Stimulated activated CD4-positive, alpha-beta T cell treated with anti-CD3 and anti-CD28 coated beads, Interleukin-15, amount 100 ng/mL, for 1 hour (primary cell): ENCODE data around the gene TTBK1.
A peak's percentile ranks its signal among the peaks of the same experiment; 100 is the strongest.
"Not testable (repeated sequence)": the region's sequence is repeated elsewhere in the genome, so short reads cannot be mapped to it uniquely, and the experiment has no call there.

Experiments
- DNase-seq, 2 donors: peaks; one replicate each; pipeline ENCODE4 v3.0.0-alpha.2; 2020; ENCODE audit warnings: low read depth in 1 of 2, low spot score in 1 of 2

The TTBK1 gene

GRCh38 chr6:43302126-43302525, 58.8 kb downstream of the TTBK1 start:
- DNase-seq, result no peak

- DNase-seq, result not testable (repeated sequence)
Measured at GRCh38 chr6:43303006-43303405, 59.7 kb downstream of the TTBK1 start.

- no peak for DNase-seq
Measured at GRCh38 chr6:43303751-43304331, 60.6 kb downstream of the TTBK1 start.

- no peak for DNase-seq
Measured at GRCh38 chr6:43304361-43304760, 61.1 kb downstream of the TTBK1 start.

DNA sequence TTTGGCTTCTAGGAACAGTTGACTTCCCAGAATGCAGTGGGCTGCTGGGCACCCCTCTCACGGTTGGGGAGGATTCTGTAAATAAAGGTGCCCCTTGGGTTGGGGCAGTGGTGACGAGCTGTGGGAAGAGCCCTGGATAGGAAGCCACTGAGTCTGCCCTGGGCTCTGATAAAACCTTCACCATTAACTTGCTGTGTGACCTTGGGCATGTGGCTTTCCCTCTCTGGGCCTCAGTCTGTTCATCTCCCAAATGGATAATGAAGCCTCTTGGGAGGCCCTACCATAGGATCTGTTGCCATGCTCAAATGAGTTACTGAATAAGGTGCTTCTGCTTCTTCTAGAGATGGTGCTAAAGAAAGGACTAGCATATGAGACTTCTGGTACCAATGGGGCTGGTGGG, 61.6 kb downstream of the TTBK1 start:
- DNase-seq, result no peak

DNA sequence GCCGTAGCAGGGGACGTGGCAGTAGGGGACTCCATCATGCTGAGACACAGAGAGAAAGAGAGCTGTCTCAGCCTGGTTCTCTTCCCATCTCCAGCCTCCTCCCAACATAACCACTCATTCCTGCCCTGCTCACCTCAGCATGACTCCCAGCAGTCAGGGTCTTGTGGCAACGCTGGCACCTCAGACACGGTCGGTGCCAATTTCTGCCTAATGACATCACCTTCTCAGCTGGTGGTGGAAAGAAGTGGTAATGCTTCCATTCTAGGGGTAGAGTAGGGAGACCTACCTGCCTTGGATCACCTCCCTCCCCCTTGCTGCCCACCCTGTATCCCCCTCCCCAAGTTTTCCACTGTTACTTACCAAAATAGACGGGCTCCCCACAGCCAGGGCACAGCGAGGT, 62.8 kb downstream of the TTBK1 start:
- no peak for DNase-seq

GRCh38 chr6:43307451-43308100, 64.3 kb downstream of the TTBK1 start:
- no peak for DNase-seq

DNA sequence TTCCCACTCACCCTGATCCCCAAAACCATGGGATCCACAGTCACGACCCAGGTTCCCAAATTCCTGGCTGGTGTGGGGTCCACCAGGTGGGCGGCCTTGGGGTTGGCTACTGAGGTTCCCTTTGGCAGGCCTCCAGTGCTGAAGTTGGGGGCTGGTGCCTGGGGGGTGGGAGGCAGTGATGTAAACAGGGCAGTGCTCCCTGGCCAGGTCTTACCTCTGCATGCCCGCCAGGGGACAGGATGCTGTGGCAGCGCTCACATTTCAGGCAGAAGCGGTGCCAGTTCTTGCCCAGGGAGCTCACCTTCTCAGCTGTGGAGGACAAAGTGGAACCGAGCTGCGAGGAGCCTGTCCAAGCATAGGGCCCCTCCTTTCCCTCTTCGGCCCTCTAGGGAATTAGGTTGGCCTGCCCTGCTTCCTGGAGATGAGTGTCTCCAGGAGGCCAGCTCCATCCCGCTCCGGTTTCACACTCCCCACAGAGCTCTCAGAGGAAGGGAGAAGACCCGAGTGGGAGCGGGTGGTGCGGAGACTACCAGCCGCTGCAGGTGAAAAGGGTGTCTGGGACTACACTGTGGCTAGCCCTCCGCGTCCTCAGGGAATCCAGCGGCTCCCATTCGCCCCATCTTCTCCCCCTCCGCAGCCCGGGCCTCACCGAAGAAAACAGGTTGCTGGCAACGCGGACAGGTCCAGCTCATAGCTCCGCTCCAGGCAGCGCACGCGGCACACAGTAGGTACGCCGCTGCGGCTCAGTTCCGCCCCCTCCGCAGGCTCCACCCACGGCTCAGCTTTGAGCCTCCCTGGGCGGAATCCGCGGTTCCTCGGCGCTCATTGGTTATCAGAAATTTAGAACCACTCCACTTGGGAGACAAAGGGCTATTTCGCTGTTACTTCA, 65.1 kb downstream of the TTBK1 start, which contains the start of gene CRIP3:
TSS of gene CRIP3 (minus strand) at position 726 of the 889 bp plus-strand sequence. CDS start at position 692, 34 bp downstream.
- peak; percentile 17 to 21 for DNase-seq

DNA sequence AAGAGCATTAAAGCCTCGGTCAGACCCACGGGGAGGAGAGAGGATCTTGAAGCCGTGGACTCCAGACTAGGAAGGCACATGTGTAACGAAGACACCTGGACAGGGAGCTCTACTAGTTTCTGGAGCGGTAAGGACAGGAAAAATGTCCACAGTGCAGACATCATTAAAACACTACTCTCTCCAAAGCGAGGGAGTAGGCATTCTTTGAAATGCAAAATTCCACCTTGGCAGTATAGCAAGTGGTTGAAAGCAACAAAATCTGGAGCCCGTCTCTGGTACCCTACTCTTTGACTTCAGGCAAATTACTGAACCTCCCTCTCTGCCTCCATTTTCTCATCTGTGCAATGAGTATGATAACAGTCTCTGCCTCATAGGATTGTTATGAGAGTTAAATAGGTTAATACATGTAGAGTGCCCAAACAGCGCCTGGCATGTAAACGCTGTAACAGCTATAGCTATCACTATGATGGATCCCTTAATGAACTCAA, 65.8 kb downstream of the TTBK1 start:
- no peak for DNase-seq

- no peak for DNase-seq
Measured at GRCh38 chr6:43310134-43310533, 66.9 kb downstream of the TTBK1 start.

DNA sequence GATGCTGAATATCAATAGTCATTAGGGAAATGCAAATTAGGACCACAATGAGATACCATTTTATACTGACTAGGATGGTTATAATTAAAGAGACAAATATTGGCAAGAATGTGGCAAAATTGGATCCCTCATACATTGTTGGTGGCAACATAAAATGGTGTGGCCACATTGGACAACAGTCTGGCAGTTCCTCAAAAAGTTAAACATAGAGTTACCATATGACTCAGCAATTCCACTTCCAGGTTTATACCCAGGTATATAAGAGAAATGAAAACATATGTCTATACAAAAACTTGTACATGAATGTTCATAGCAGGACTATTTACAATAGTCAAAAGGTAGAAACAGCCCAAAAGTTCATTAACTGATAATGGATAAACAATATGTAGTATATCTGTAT, 67.3 kb downstream of the TTBK1 start:
- DNase-seq, result no peak

- DNase-seq, result no peak
Measured at GRCh38 chr6:43311666-43312065, 68.4 kb downstream of the TTBK1 start.

GRCh38 chr6:43313813-43314212, 70.5 kb downstream of the TTBK1 start:
- no peak for DNase-seq

- no peak for DNase-seq
Measured at GRCh38 chr6:43318011-43318410, 74.7 kb downstream of the TTBK1 start.

GRCh38 chr6:43325876-43326275, 82.6 kb downstream of the TTBK1 start:
- no peak for DNase-seq

- no peak for DNase-seq
Measured at GRCh38 chr6:43328528-43328927, 85.2 kb downstream of the TTBK1 start.

DNA sequence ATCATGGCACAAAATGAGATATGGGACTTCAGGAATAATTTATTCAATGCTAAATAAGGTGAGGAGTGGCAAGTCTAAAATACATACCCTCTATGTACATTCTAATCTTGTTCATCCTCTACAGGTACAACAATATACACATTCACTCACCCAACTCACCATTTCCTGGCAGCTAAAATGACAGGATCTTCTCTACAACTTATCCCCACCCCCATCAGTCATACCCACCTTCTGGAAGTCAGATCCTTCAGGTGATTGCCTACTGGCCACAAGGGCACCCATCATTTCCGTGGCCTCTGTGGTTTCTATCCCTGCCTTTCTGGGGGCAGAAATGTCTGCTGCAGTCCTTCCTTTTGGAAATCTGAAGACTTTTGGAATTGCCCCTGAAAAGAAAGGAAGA, 88.2 kb downstream of the TTBK1 start:
- no peak for DNase-seq

GRCh38 chr6:43331891-43332290, 88.6 kb downstream of the TTBK1 start:
- DNase-seq, result no peak

- no peak for DNase-seq
Measured at GRCh38 chr6:43334466-43335095, 91.3 kb downstream of the TTBK1 start.

- DNase-seq, result no peak
Measured at GRCh38 chr6:43335469-43335868, 92.2 kb downstream of the TTBK1 start.

GRCh38 chr6:43336382-43336781, 93.1 kb downstream of the TTBK1 start:
- no peak for DNase-seq
